Activated T-helper 17 cell treated with anti-CD3 and anti-CD28 coated beads, Interleukin-2, amount 50 U/mL, for 72 hours (primary cell): ENCODE data around the gene AZIN2. TPM values are rescaled to one million over a fixed set of nuclear protein-coding genes. Genes with fewer than 3 reads are reported as not detected.

Experiments
- ATAC-seq: fragments of 150-1000 bp; cut with Tn5 transposase; replicated peaks from 2 replicates; pipeline ENCODE4 v1.10.0; 2021; ENCODE audit warnings: mild to moderate bottlenecking, moderate library complexity
- H3K27ac Mint-ChIP-seq: one replicate; pipeline ENCODE4 v1.8.0; 2022; ENCODE audit warnings: mixed read lengths
- H3K27me3 Mint-ChIP-seq: one replicate; pipeline ENCODE4 v1.8.0; 2022; ENCODE audit warnings: mixed read lengths
- H3K36me3 Mint-ChIP-seq: one replicate; pipeline ENCODE4 v1.8.0; 2022; ENCODE audit warnings: low read depth, mild to moderate bottlenecking, mixed read lengths
- H3K4me1 Mint-ChIP-seq: one replicate; pipeline ENCODE4 v1.8.0; 2022; ENCODE audit warnings: mixed read lengths
- H3K4me3 Mint-ChIP-seq: one replicate; pipeline ENCODE4 v1.8.0; 2022; ENCODE audit warnings: mild to moderate bottlenecking, mixed read lengths
- H3K9me3 Mint-ChIP-seq: one replicate; pipeline ENCODE4 v1.8.0; 2022; ENCODE audit warnings: mixed read lengths
- total RNA-seq, 2 donors: library from RNA; stranded (reverse); gene quantifications; one replicate each; pipeline ENCODE4 v1.2.3, GENCODE V29; 2022

AZIN2 gene
- total RNA-seq, 2 donors from 2014 or later, result 3.4 to 3.7 TPM

DNA sequence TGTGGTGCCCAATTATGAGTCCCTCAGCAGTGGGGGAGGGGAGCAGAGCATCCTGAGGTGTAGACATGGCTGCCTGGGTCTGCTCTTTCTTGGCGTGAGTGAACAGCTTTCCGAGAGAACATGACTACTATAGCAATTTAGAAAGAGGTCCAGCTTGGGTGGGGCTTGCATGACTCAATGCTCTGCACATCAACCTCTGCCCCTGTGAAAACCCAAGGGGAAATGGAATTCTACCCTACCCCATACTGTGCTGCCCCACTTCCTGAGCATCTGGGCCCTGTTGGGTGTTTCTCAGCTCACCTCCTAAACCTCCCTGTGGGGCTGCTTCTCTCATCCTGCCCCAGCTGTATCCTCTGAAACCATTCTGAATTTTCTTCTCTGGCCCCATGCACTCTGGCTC is 8.2 kb upstream of the AZIN2 start:
- no peak for ATAC-seq
- Mint-ChIP-seq H3K9me3 (peaks cover under 1% of the 10 kb centered on the region), H3K36me3 (no peaks in the 10 kb centered on the region), H3K4me1 (no peaks in the 10 kb centered on the region), H3K27me3 (peaks cover 5% of the 10 kb centered on the region), H3K4me3 (no peak overlapping the region), H3K27ac (no peak overlapping the region)

DNA sequence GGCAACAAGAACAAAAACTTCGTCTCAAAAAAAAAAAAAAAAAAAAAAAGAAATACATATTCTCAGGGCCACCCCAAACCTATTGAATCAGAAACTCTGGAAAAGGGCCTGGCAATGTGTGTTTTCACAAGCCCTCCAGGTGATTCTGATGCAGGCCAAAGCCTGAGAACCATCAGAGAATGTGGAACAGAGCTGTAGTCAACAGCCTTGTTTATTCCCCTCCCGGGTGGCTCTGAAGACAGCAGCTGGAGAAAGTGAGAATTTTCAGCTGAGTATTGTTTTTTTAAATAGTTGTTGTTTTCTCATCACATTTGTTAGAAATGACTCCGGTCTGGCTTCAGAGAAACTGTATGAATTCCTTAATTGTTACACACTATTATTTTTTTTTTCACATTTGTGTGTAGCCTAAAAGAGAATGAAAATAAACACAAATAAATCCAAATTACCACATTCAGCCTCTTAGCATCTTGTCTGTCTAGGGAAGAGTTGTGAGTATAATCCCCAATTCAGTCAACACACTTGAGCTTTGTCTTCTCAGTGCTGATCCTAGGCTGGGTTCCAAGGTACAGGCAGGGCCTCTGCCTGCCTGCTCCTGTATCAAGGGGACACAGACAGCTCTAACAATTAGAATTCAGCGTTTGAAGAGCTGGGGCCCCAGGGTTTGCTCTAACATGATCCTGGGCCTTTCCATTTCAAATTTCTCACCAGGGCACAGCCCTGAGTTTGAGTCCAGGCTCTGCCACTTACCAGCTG is 6.6 kb upstream of the AZIN2 start:
- Mint-ChIP-seq H3K9me3 (no peaks in the 10 kb centered on the region), H3K4me1 (no peaks in the 10 kb centered on the region), H3K4me3 (no peak overlapping the region), H3K27me3 (peaks cover 5% of the 10 kb centered on the region), H3K27ac (no peak overlapping the region), H3K36me3 (no peaks in the 10 kb centered on the region)
- no peak for ATAC-seq

DNA sequence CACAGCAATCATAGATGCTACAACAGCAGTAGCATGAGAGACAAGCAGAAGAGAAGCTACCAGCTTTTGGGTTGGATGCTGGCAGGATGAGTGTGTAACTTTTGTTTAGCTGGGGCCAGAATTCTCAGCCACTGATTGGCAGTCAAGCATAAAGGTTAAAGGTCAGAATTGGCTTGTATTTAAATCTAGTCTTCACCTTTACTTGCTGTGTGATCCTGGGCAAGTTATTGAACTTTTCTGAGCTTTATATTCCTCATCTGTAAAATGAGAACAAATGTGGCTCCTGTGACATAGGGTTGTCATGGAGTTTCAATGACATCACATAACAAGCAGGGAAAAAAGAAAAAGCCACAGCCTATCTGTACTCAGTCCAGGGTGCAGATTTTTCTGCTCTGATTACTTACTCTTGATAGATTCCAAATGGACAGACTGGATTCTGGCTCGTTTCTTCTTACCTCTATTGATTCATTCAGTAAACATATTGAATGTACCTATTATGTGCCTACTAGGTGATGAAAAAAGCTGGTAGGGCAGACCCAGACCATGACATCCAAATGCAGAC is 2.8 kb upstream of the AZIN2 start:
- Mint-ChIP-seq H3K4me1 (peaks cover 13% of the 10 kb centered on the region), H3K4me3 (no peak overlapping the region), H3K27me3 (no peaks in the 10 kb centered on the region), H3K27ac (no peak overlapping the region), H3K9me3 (no peaks in the 10 kb centered on the region), H3K36me3 (no peaks in the 10 kb centered on the region)
- ATAC-seq, result no peak

DNA sequence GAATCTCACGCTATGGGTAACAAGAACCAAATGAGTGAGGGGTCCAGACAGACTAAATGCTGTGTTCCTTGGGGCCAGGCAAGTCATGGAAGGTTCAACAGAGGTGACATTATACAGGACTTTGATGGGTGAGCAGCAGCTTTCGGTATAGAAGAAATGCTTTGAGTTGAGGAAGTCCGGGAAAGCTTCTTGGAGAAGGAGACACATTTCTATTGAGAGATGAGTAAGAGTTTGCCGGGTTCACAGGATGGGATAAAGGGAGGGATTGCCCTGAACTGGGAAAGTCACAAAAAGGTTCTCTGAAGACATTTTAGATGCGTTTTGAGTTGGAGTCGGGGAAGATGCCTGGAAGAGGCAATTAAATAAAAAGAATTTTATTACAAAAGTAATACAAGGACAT is 580 bp upstream of the AZIN2 start:
- Mint-ChIP-seq H3K36me3 (no peaks in the 10 kb centered on the region), H3K27ac (peak overlapping the region; percentile 61), H3K4me1 (peaks cover 13% of the 10 kb centered on the region), H3K9me3 (no peaks in the 10 kb centered on the region), H3K27me3 (no peaks in the 10 kb centered on the region), H3K4me3 (peak overlapping the region; percentile 71)
- no peak for ATAC-seq

DNA sequence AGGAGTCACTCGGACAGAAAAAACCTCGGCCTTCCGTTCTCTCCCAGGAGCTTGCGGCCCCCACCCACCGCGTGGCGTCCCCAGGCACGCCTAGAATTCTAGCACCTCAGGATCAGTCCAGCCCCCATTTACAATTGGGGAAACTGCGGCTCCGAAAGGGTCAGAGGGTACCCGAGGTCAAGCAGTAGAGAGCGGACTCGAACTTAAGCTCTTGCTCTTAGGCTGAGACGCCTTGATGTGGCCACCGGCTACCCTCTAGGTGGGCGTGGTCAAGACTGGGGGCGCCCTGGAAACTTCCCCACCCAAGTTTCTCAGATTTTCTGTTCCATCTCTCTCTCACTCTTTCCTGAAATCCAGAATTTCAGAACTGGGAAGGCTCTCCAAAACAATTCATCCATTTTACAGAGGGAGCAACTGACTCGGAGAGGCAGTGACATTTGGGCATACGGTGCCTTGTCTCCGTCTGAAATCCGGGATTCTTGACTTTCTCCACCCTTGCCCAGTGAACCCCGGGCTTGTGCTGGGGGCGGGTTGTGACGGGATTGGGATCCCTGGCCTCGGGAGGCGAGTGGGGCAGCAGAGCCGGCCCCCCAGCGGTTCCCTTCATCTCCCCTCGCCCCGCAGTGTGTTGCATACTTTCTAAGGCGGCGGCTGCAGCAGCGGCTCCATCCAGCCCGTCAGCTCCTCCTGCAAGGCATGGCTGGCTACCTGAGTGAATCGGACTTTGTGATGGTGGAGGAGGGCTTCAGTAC is 777 bp downstream of the AZIN2 start:
- H3K27me3 Mint-ChIP-seq, result no peaks in the 10 kb centered on the region
- H3K36me3 Mint-ChIP-seq, result no peaks in the 10 kb centered on the region
- ATAC-seq, result no peak
- peaks cover 15% of the 10 kb centered on the region for H3K4me1 Mint-ChIP-seq
- H3K27ac Mint-ChIP-seq, result no peak overlapping the region
- H3K9me3 Mint-ChIP-seq, result no peaks in the 10 kb centered on the region
- peak overlapping the region; percentile 71 for H3K4me3 Mint-ChIP-seq

DNA sequence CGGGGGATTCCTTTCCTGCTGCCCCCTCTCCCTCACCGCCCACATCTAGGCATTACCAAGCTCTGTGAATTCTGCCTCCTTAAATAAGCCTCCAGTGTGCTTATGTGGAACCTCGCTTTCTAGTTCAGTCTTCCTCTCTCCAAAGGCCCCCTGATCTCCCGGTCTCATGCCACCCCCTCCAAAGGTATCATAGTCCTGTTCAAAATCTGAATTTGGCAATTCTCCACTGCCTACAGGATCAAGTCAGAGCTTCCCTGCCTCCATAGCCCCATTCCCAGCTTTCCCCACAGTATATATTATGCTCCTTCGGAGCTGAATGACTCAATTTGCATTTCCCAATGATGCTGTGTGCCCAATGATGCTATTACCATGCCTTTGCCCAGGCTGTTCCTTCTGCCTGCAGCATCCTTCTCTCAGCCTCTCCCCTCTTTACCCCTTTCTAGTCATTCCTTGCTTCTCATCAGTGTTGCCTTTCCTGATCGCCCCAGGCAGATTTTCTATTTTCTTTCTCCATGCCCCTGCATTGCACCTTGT is 1.7 kb downstream of the AZIN2 start:
- H3K9me3 Mint-ChIP-seq, result no peaks in the 10 kb centered on the region
- no peak overlapping the region for H3K27ac Mint-ChIP-seq
- peaks cover 19% of the 10 kb centered on the region for H3K4me1 Mint-ChIP-seq
- H3K27me3 Mint-ChIP-seq, result no peaks in the 10 kb centered on the region
- H3K36me3 Mint-ChIP-seq, result no peaks in the 10 kb centered on the region
- ATAC-seq, result no peak
- peak overlapping the region; percentile 71 for H3K4me3 Mint-ChIP-seq

DNA sequence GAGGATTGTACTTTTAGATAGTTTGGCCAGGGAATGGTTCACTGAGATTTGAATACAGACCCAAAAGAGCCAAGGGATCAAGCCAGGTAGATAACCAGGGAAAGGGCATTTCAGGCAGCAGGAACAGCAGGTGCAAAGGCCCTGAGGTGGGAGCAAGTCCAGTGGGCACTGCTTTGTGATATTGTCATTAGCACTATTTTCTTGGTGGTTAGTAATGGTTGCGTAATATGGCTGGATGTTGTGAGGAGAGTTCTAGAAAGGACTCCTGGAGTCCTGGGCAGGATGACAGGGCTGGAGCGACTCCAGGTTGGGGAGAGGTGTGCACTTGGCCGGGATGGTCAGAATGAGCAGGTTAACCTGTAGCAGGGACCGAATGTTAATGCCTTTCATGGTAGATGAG is 4.4 kb downstream of the AZIN2 start:
- no peaks in the 10 kb centered on the region for H3K9me3 Mint-ChIP-seq
- no peaks in the 10 kb centered on the region for H3K36me3 Mint-ChIP-seq
- peaks cover 30% of the 10 kb centered on the region for H3K4me1 Mint-ChIP-seq
- ATAC-seq, result no peak
- H3K4me3 Mint-ChIP-seq, result no peak overlapping the region
- no peaks in the 10 kb centered on the region for H3K27me3 Mint-ChIP-seq
- no peak overlapping the region for H3K27ac Mint-ChIP-seq

DNA sequence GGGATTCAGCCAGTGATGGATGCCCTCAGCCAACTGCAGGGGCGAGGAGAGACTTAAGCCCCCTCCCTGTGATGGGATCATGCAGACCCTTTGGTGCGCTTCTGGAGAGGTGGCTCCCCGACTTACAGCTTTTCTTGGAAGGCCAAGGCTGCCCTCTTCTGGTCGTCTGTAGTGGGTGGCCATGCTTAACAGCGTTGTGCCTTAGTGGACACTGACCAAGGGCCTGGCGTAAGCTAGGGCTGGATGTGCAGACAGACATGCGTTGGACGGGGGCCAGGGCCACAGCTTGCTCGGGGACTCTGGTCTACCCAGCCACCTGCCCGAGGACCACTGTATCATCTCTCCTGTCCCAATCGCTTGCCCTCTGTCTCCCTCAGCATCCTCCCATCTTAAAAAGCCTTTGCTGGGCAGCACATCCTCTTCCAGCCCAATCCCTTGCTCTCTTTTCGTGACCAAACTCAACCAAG is 5.5 kb downstream of the AZIN2 start:
- H3K9me3 Mint-ChIP-seq, result no peaks in the 10 kb centered on the region
- H3K36me3 Mint-ChIP-seq, result no peaks in the 10 kb centered on the region
- H3K4me1 Mint-ChIP-seq, result peaks cover 28% of the 10 kb centered on the region
- no peaks in the 10 kb centered on the region for H3K27me3 Mint-ChIP-seq
- peak; percentile 64 for ATAC-seq
- H3K4me3 Mint-ChIP-seq, result no peak overlapping the region
- H3K27ac Mint-ChIP-seq, result peak overlapping the region; percentile 67

DNA sequence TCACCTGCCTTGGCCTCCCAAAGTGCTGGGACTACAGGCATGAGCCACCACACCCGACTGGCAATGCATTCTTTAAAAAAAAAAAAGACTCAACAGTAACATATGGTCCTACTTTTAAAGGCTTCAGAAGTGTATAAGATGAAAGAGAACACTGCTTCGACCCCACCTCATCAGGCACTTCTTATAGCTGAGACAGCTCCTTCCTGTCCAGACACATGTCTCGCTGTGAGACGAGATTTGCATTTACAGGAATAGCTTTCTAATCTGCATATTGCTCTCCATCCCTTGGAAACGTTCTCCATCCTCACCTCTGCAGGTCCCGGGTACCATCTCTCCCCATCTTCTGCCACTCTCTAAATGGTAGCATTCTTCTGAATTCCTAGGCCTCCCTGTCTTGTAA is 6.7 kb downstream of the AZIN2 start:
- Mint-ChIP-seq H3K27ac (peak overlapping the region; percentile 87), H3K4me1 (peaks cover 24% of the 10 kb centered on the region), H3K36me3 (no peaks in the 10 kb centered on the region), H3K4me3 (peak overlapping the region; percentile 48), H3K27me3 (no peaks in the 10 kb centered on the region), H3K9me3 (no peaks in the 10 kb centered on the region)
- no peak for ATAC-seq

DNA sequence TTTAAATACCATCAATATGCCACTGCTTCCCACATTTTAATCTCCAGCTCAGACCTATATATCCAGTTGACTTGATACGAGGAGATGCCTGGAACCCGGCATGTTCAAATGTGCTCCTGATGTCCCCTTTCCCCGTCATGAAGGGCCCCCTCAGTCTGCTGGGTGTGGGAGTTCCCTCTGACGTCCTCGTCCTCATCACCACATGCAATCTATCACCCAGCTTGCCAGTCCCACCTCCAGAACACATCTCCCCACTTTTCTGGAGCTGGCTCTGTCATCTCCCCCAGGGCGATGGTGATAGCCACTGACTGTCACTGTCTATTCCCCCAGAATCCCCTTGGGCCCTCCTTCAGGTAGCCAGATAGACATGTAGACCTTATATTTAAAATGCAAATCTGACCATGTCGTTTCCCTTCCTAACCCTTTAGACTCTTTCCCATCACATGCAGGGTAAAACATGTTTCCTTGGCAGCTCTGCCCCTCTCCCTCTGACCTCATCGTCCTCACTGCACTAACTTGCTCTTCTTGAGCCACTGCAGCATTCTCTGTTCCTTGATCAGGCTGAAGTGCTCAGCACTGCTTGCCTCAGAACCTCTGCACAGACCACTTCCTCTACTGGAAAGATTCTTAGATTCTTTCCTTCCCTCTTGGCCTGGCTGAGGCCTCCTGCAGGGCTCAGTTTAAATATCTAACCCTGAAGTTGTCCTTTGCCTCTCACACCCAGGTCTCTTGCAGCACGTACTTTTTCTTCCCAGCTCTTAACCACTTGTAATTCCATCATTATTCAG is 7.4 kb downstream of the AZIN2 start:
- no peaks in the 10 kb centered on the region for H3K9me3 Mint-ChIP-seq
- ATAC-seq, result peak; percentile 60
- H3K27me3 Mint-ChIP-seq, result no peaks in the 10 kb centered on the region
- H3K36me3 Mint-ChIP-seq, result no peaks in the 10 kb centered on the region
- peak overlapping the region; percentile 48 for H3K4me3 Mint-ChIP-seq
- H3K4me1 Mint-ChIP-seq, result peaks cover 19% of the 10 kb centered on the region
- H3K27ac Mint-ChIP-seq, result peak overlapping the region; percentile 87

DNA sequence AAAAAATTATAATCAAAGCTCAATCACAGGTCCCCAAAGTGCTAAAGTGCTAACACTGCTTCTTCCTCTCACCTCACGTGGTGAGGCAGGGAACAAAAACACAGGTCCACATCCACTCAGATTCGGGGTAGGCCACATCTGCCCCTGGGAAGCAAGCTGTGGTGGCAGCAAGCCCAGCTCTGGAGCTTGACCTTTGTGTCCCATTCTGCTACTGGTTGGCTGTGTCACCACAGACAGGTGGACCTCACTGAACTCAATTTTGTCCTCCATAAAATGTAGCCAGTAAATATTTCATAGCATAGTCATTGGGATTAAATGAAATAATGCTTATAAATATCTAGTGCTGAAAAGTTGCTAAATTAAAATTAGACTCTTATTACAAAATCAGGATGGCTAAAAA is 8.5 kb downstream of the AZIN2 start:
- peaks cover 19% of the 10 kb centered on the region for H3K4me1 Mint-ChIP-seq
- H3K27ac Mint-ChIP-seq, result no peak overlapping the region
- ATAC-seq, result no peak

DNA sequence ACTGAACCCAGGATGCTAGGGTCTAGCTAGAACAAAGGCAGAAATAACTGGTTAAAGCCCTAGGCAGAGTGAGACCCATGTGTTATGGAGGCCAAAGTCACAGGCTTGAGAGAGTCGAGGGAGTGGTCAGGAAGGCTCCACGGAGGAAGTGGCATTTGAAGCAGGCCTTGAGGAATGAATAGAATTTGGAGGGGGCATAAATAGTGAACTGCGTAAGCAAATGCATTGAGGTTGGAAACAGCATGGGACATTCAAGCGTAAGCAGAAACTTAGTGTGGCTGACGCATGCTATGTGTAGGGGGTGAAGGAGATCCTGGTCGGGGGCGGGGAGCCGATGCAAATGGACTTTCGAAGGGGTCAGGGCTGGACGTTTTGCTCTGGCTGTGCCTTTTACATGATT is 11.5 kb downstream of the AZIN2 start:
- Mint-ChIP-seq H3K27me3 (no peaks in the 10 kb centered on the region), H3K4me1 (peaks cover 14% of the 10 kb centered on the region), H3K4me3 (no peak overlapping the region), H3K27ac (peak overlapping the region; percentile 14), H3K9me3 (no peaks in the 10 kb centered on the region), H3K36me3 (no peaks in the 10 kb centered on the region)
- ATAC-seq, result no peak

More for the DNA sequence above, 8.5 kb downstream of the AZIN2 start:
- no peaks in the 10 kb centered on the region for H3K27me3 Mint-ChIP-seq
- no peaks in the 10 kb centered on the region for H3K9me3 Mint-ChIP-seq
- no peaks in the 10 kb centered on the region for H3K36me3 Mint-ChIP-seq
- no peak overlapping the region for H3K4me3 Mint-ChIP-seq

DNA sequence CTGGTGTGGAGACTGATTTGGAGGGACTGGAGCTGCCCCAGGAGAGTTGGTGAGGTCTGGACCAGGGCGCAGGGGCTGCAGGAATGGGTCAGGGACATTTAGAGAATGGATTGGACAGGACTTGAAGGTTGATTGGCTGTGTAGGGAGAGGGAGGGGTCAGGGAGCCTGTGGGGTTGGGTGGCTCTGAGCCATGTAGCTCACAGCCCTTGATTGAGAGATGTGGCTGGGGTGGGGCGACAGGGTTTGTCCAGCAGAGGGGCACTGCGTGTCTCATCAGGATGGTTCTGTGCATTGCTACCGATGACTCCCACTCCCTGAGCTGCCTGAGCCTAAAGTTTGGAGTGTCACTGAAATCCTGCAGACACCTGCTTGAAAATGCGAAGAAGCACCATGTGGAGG is 12.1 kb downstream of the AZIN2 start:
- no peaks in the 10 kb centered on the region for H3K9me3 Mint-ChIP-seq
- H3K27ac Mint-ChIP-seq, result peak overlapping the region; percentile 14
- no peaks in the 10 kb centered on the region for H3K36me3 Mint-ChIP-seq
- ATAC-seq, result no peak
- H3K27me3 Mint-ChIP-seq, result no peaks in the 10 kb centered on the region
- H3K4me3 Mint-ChIP-seq, result no peak overlapping the region
- peaks cover 10% of the 10 kb centered on the region for H3K4me1 Mint-ChIP-seq

DNA sequence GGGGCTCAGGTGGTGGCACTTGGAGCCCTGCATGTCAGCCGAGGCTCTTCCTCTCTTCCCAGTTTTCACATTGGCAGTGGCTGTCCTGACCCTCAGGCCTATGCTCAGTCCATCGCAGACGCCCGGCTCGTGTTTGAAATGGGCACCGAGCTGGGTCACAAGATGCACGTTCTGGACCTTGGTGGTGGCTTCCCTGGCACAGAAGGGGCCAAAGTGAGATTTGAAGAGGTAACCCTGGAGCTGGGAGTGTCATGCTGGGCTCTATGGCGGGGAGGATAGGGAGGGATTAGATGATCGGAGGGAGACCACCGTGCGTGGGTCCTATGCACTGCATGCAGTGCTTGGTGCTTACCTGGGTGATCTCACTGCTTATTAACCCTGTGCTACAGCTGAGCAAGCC is 13.5 kb downstream of the AZIN2 start:
- no peak overlapping the region for H3K4me3 Mint-ChIP-seq
- no peaks in the 10 kb centered on the region for H3K9me3 Mint-ChIP-seq
- H3K27me3 Mint-ChIP-seq, result no peaks in the 10 kb centered on the region
- no peak for ATAC-seq
- H3K36me3 Mint-ChIP-seq, result no peaks in the 10 kb centered on the region
- H3K4me1 Mint-ChIP-seq, result peaks cover 14% of the 10 kb centered on the region
- no peak overlapping the region for H3K27ac Mint-ChIP-seq
